ENCODE data around the gene LRRC4.

Gene LRRC4

GRCh38 chr7:128065872-128066271 is 34.6 kb upstream of the LRRC4 start:
- POLR2A ChIA-PET = no interaction called here
- no peak for DNase-seq (ENCODE audit: extremely low spot score)
- TF ChIP-seq NFRKB (IDR thresholded peaks at IDR 0.05) (no peak), BHLHE40 (IDR thresholded peaks at IDR 0.05; ENCODE audit: borderline replicate concordance) (no peak), L3MBTL2 (conservative IDR thresholded peaks at IDR 0.05) (no peak), ELF4 (IDR thresholded peaks at IDR 0.05) (no peak), SP1 (IDR thresholded peaks at IDR 0.05) (no peak), FOXK2 (IDR thresholded peaks at IDR 0.05) (no peak), SUZ12 (IDR thresholded peaks at IDR 0.05) (no peak), CTBP1 (IDR thresholded peaks at IDR 0.05; ENCODE audit: borderline replicate concordance) (no peak), ARNT (IDR thresholded peaks at IDR 0.05) (no peak), FOXA1 (IDR thresholded peaks at IDR 0.05) (no peak), LEF1 (IDR thresholded peaks at IDR 0.05; ENCODE audit: borderline replicate concordance) (no peak), HDGF (IDR thresholded peaks at IDR 0.05; ENCODE audit: borderline replicate concordance) (no peak), ZNF384 (IDR thresholded peaks at IDR 0.05) (no peak), TARDBP (IDR thresholded peaks at IDR 0.05) (no peak), FOXM1 (IDR thresholded peaks at IDR 0.05; ENCODE audit: borderline replicate concordance) (no peak)
- TF ChIP-seq, protein P1, sequence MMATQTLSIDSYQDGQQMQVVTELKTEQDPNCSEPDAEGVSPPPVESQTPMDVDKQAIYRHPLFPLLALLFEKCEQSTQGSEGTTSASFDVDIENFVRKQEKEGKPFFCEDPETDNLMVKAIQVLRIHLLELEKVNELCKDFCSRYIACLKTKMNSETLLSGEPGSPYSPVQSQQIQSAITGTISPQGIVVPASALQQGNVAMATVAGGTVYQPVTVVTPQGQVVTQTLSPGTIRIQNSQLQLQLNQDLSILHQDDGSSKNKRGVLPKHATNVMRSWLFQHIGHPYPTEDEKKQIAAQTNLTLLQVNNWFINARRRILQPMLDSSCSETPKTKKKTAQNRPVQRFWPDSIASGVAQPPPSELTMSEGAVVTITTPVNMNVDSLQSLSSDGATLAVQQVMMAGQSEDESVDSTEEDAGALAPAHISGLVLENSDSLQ (IDR thresholded peaks at IDR 0.05) = no peak
- CTCF ChIA-PET = no interaction called here

GRCh38 chr7:128063088-128063487 is 31.9 kb upstream of the LRRC4 start:
- ChIA-PET POLR2A (no interaction called here), CTCF (no interaction called here)
- DNase-seq (ENCODE audit: extremely low spot score) = no peak
- TF ChIP-seq SUZ12 (IDR thresholded peaks at IDR 0.05) (no peak), ARNT (IDR thresholded peaks at IDR 0.05) (no peak), L3MBTL2 (conservative IDR thresholded peaks at IDR 0.05) (no peak), LEF1 (IDR thresholded peaks at IDR 0.05; ENCODE audit: borderline replicate concordance) (no peak), HDGF (IDR thresholded peaks at IDR 0.05; ENCODE audit: borderline replicate concordance) (no peak), ELF4 (IDR thresholded peaks at IDR 0.05) (no peak), TARDBP (IDR thresholded peaks at IDR 0.05) (no peak), FOXK2 (IDR thresholded peaks at IDR 0.05) (no peak), CTBP1 (IDR thresholded peaks at IDR 0.05; ENCODE audit: borderline replicate concordance) (no peak), BHLHE40 (IDR thresholded peaks at IDR 0.05; ENCODE audit: borderline replicate concordance) (no peak), NFRKB (IDR thresholded peaks at IDR 0.05) (no peak), ZNF384 (IDR thresholded peaks at IDR 0.05) (no peak), FOXA1 (IDR thresholded peaks at IDR 0.05) (no peak), FOXM1 (IDR thresholded peaks at IDR 0.05; ENCODE audit: borderline replicate concordance) (no peak), SP1 (IDR thresholded peaks at IDR 0.05) (no peak)
- TF ChIP-seq, protein P1 (IDR thresholded peaks at IDR 0.05) = no peak

DNA sequence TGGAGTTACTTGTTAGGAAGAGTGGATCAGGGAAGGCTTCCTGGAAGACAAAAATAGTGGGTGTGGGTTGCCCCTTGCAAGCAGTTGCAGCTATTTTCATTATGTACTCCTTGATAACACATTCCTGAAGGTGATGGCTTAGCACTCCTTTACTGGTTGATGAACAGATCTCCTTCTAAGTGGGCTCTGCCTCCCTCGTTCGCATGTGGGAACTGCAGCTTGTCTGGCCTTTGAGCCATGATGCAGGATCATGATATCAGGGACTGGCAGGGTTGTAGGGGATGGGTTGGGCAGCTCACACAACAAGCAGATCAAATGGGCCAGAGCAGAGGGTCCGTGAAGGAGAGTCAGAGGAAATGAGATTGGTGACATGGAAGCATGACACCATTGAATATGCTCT is 28.8 kb upstream of the LRRC4 start:
- POLR2A ChIA-PET = no interaction called here

GRCh38 chr7:128059143-128059988 is 28.1 kb upstream of the LRRC4 start:
- TF ChIP-seq FOXM1 (IDR thresholded peaks at IDR 0.05; ENCODE audit: borderline replicate concordance) (no peak), ELF4 (IDR thresholded peaks at IDR 0.05) (no peak), HDGF (IDR thresholded peaks at IDR 0.05; ENCODE audit: borderline replicate concordance) (no peak), FOXK2 (IDR thresholded peaks at IDR 0.05) (no peak), LEF1 (IDR thresholded peaks at IDR 0.05; ENCODE audit: borderline replicate concordance) (no peak), BHLHE40 (IDR thresholded peaks at IDR 0.05; ENCODE audit: borderline replicate concordance) (no peak), FOXA1 (IDR thresholded peaks at IDR 0.05) (no peak), NFRKB (IDR thresholded peaks at IDR 0.05) (no peak), CTBP1 (IDR thresholded peaks at IDR 0.05; ENCODE audit: borderline replicate concordance) (no peak), SUZ12 (IDR thresholded peaks at IDR 0.05) (no peak), ZNF384 (IDR thresholded peaks at IDR 0.05) (no peak)
- CTCF ChIA-PET = no interaction called here
- POLR2A ChIA-PET = no interaction called here
- no peak for DNase-seq (ENCODE audit: extremely low spot score)

More for the DNA sequence above, 28.8 kb upstream of the LRRC4 start:
- CTCF ChIA-PET = no interaction called here
- DNase-seq (ENCODE audit: extremely low spot score) = no peak
- TF ChIP-seq ARNT (IDR thresholded peaks at IDR 0.05) (no peak), FOXA1 (IDR thresholded peaks at IDR 0.05) (no peak)

- ChIA-PET POLR2A (no interaction called here), CTCF (interaction anchor here (0.9 kb wide), 1 partner anchor 151 kb away, joined by 3 read pairs; no protein-coding TSS in a partner anchor)
- TF ChIP-seq FOXA1 (IDR thresholded peaks at IDR 0.05) (no peak), SP1 (IDR thresholded peaks at IDR 0.05) (no peak), CTBP1 (IDR thresholded peaks at IDR 0.05; ENCODE audit: borderline replicate concordance) (no peak), ARNT (IDR thresholded peaks at IDR 0.05) (no peak), TARDBP (IDR thresholded peaks at IDR 0.05) (no peak), BHLHE40 (IDR thresholded peaks at IDR 0.05; ENCODE audit: borderline replicate concordance) (no peak), HDGF (IDR thresholded peaks at IDR 0.05; ENCODE audit: borderline replicate concordance) (no peak), ZNF384 (IDR thresholded peaks at IDR 0.05) (no peak), FOXK2 (IDR thresholded peaks at IDR 0.05) (no peak), SUZ12 (IDR thresholded peaks at IDR 0.05) (no peak), L3MBTL2 (conservative IDR thresholded peaks at IDR 0.05) (no peak), FOXM1 (IDR thresholded peaks at IDR 0.05; ENCODE audit: borderline replicate concordance) (no peak), ELF4 (IDR thresholded peaks at IDR 0.05) (no peak), LEF1 (IDR thresholded peaks at IDR 0.05; ENCODE audit: borderline replicate concordance) (no peak), NFRKB (IDR thresholded peaks at IDR 0.05) (no peak)
- TF ChIP-seq, protein P1 (IDR thresholded peaks at IDR 0.05) = no peak
- no peak for DNase-seq (ENCODE audit: extremely low spot score)
These were observed 26.7 kb upstream of the LRRC4 start for GRCh38 chr7:128057909-128058308.
